HG03135 (cell line): ENCODE results near the gene ARHGEF18.
"Not testable (repeated sequence)": the region's sequence is repeated elsewhere in the genome, so short reads cannot be mapped to it uniquely, and the experiment has no call there.

ENCODE experiments used
- ATAC-seq: cut with Tn5 transposase; IDR thresholded peaks from one replicate; pipeline ENCODE4 v1.9.1; 2021; ENCODE audit warnings: mild to moderate bottlenecking, moderate library complexity; ENCODE audit not compliant: unreplicated experiment

ARHGEF18 gene

GRCh38 chr19:7346997-7347396 is 1.7 kb upstream of the ARHGEF18 start:
- ATAC-seq: not testable (repeated sequence)

- no peak for ATAC-seq
These were observed 474 bp downstream of the ARHGEF18 start for GRCh38 chr19:7349231-7349591.

- ATAC-seq: no peak
These were observed 1.4 kb downstream of the ARHGEF18 start for GRCh38 chr19:7349961-7350711.

GRCh38 chr19:7351861-7352260 is 3.1 kb downstream of the ARHGEF18 start:
- ATAC-seq: no peak

- ATAC-seq: no peak
These were observed 6.5 kb downstream of the ARHGEF18 start for GRCh38 chr19:7355151-7355820.

GRCh38 chr19:7355871-7356270 is 7.1 kb downstream of the ARHGEF18 start:
- no peak for ATAC-seq

- no peak for ATAC-seq
These were observed 8.3 kb downstream of the ARHGEF18 start for GRCh38 chr19:7356899-7357627.

- no peak for ATAC-seq
These were observed 9.4 kb downstream of the ARHGEF18 start for GRCh38 chr19:7358102-7358597.

GRCh38 chr19:7360393-7360984 is 11.8 kb downstream of the ARHGEF18 start:
- no peak for ATAC-seq

GRCh38 chr19:7363225-7363624 is 14.5 kb downstream of the ARHGEF18 start:
- ATAC-seq: no peak

GRCh38 chr19:7366701-7367420 is 18.1 kb downstream of the ARHGEF18 start:
- no peak for ATAC-seq

- ATAC-seq: no peak
These were observed 19.7 kb downstream of the ARHGEF18 start for GRCh38 chr19:7368456-7368855.

GRCh38 chr19:7368866-7369265 is 20.1 kb downstream of the ARHGEF18 start:
- not testable (repeated sequence) for ATAC-seq

- ATAC-seq: no peak
These were observed 21.8 kb downstream of the ARHGEF18 start for GRCh38 chr19:7370546-7370945.

- no peak for ATAC-seq
These were observed 22.3 kb downstream of the ARHGEF18 start for GRCh38 chr19:7371001-7371400.

GRCh38 chr19:7372810-7373209 is 24.1 kb downstream of the ARHGEF18 start:
- no peak for ATAC-seq

GRCh38 chr19:7373862-7374261 is 25.1 kb downstream of the ARHGEF18 start:
- ATAC-seq: no peak

- no peak for ATAC-seq
These were observed 27.6 kb downstream of the ARHGEF18 start for GRCh38 chr19:7376151-7376852.

- no peak for ATAC-seq
These were observed 28.5 kb downstream of the ARHGEF18 start for GRCh38 chr19:7377196-7377595.

GRCh38 chr19:7381073-7381390 is 32.3 kb downstream of the ARHGEF18 start:
- ATAC-seq: no peak
